Smooth muscle cell of the brain vasculature (primary cell): ENCODE measurements around the gene YAP1.

Experiments used
- DNase-seq: peaks from one replicate; pipeline ENCODE4 v3.0.0-alpha.2; 2012; ENCODE audit warnings: low read depth, low spot score

Gene YAP1

GRCh38 chr11:102109896-102110760 lies at the start of gene YAP1:
Gene YAP1 (plus strand): TSS chr11:102110447. CDS start chr11:102110849, 402 bp downstream.
- DNase-seq: peak; percentile 83

- DNase-seq: no peak
These were observed 49.0 kb upstream of the YAP1 start for GRCh38 chr11:102061276-102061675.

- no peak for DNase-seq
These were observed 48.1 kb upstream of the YAP1 start for GRCh38 chr11:102062106-102062505.

GRCh38 chr11:102064316-102064715 lies 45.9 kb upstream of the YAP1 start:
- no peak for DNase-seq

- DNase-seq: no peak
These were observed 39.5 kb upstream of the YAP1 start for GRCh38 chr11:102070766-102071165.

- no peak for DNase-seq
These were observed 38.5 kb upstream of the YAP1 start for GRCh38 chr11:102071497-102072472.

GRCh38 chr11:102073253-102073652 lies 37.0 kb upstream of the YAP1 start:
- no peak for DNase-seq

- no peak for DNase-seq
These were observed 30.6 kb upstream of the YAP1 start for GRCh38 chr11:102079625-102080024.

GRCh38 chr11:102081313-102081712 lies 28.9 kb upstream of the YAP1 start:
- DNase-seq: no peak

- no peak for DNase-seq
These were observed 24.2 kb upstream of the YAP1 start for GRCh38 chr11:102085864-102086551.

GRCh38 chr11:102097186-102097585 lies 13.1 kb upstream of the YAP1 start:
- no peak for DNase-seq

GRCh38 chr11:102099755-102100154 lies 10.5 kb upstream of the YAP1 start:
- no peak for DNase-seq

- no peak for DNase-seq
These were observed 1.4 kb upstream of the YAP1 start for GRCh38 chr11:102108734-102109440.

- DNase-seq: no peak
These were observed 439 bp downstream of the YAP1 start for GRCh38 chr11:102110761-102111010.

- DNase-seq: no peak
These were observed 952 bp downstream of the YAP1 start for GRCh38 chr11:102111011-102111786.

GRCh38 chr11:102111787-102112508 lies 1.7 kb downstream of the YAP1 start:
- no peak for DNase-seq

GRCh38 chr11:102112509-102112821 lies 2.2 kb downstream of the YAP1 start:
- no peak for DNase-seq

GRCh38 chr11:102114032-102114431 lies 3.8 kb downstream of the YAP1 start:
- no peak for DNase-seq

GRCh38 chr11:102115557-102115956 lies 5.3 kb downstream of the YAP1 start:
- DNase-seq: no peak
